ENCODE measurements around the gene C1orf87. TPM values are rescaled to one million over a fixed set of nuclear protein-coding genes. Genes with fewer than 3 reads are reported as not detected.

The C1orf87 gene
- total RNA-seq, 4 donors from 2014 or later, result not detected

- Histone ChIP-seq H3K4me3 (no peak overlapping the region), H3K4me1 (no peaks in the 10 kb centered on the region), H3K36me3 (no peaks in the 10 kb centered on the region), H3K27me3 (no peaks in the 10 kb centered on the region), H3K27ac (no peak overlapping the region), H3K9me3 (no peaks in the 10 kb centered on the region)
- no peak for ATAC-seq
- TF ChIP-seq CTCF (IDR thresholded peaks at IDR 0.05 in 4 of 5, conservative IDR thresholded peaks at IDR 0.05 in 1 of 5) (no peak), POLR2A (IDR thresholded peaks at IDR 0.05) (no peak)
- in situ Hi-C loops (cut with MboI; ENCODE audit: low sequenced_read_pairs in 4 of 4) (no loop called here), intact Hi-C loops (cut with DNase I; ENCODE audit: low total_unique reads) (no loop called here)
- DNase-seq, result no peak
Measured at GRCh38 chr1:60055336-60055735, 18.2 kb downstream of the C1orf87 start.

- no peak overlapping the region for H3K4me3 ChIP-seq
- TF ChIP-seq POLR2A (IDR thresholded peaks at IDR 0.05) (no peak), CTCF (IDR thresholded peaks at IDR 0.05 in 4 of 5, conservative IDR thresholded peaks at IDR 0.05 in 1 of 5) (no peak)
- no peaks in the 10 kb centered on the region for H3K4me1 ChIP-seq
- no peak for DNase-seq
- no peak for ATAC-seq
- in situ Hi-C loops (cut with MboI; ENCODE audit: low sequenced_read_pairs in 4 of 4), result no loop called here
- H3K27ac ChIP-seq, result no peak overlapping the region
- H3K36me3 ChIP-seq, result no peaks in the 10 kb centered on the region
- no peaks in the 10 kb centered on the region for H3K27me3 ChIP-seq
- no peaks in the 10 kb centered on the region for H3K9me3 ChIP-seq
- intact Hi-C loops (cut with DNase I; ENCODE audit: low total_unique reads), result no loop called here
Measured at GRCh38 chr1:60054374-60054773, 19.2 kb downstream of the C1orf87 start.

- H3K27me3 ChIP-seq, result no peaks in the 10 kb centered on the region
- TF ChIP-seq CTCF (IDR thresholded peaks at IDR 0.05 in 4 of 5, conservative IDR thresholded peaks at IDR 0.05 in 1 of 5) (no peak), POLR2A (IDR thresholded peaks at IDR 0.05) (no peak)
- intact Hi-C loops (cut with DNase I; ENCODE audit: low total_unique reads), result no loop called here
- H3K4me3 ChIP-seq, result no peak overlapping the region
- ATAC-seq (no peak), DNase-seq (no peak)
- H3K9me3 ChIP-seq, result no peaks in the 10 kb centered on the region
- no peak overlapping the region for H3K27ac ChIP-seq
- in situ Hi-C loops (cut with MboI; ENCODE audit: low sequenced_read_pairs in 4 of 4), result no loop called here
- H3K36me3 ChIP-seq, result no peaks in the 10 kb centered on the region
- no peaks in the 10 kb centered on the region for H3K4me1 ChIP-seq
Measured at GRCh38 chr1:60052601-60053000, 21.0 kb downstream of the C1orf87 start.

GRCh38 chr1:60051191-60051590 is 22.4 kb downstream of the C1orf87 start:
- Histone ChIP-seq H3K27me3 (no peaks in the 10 kb centered on the region), H3K4me3 (no peak overlapping the region), H3K9me3 (no peaks in the 10 kb centered on the region), H3K4me1 (no peaks in the 10 kb centered on the region), H3K36me3 (no peaks in the 10 kb centered on the region), H3K27ac (no peak overlapping the region)
- ATAC-seq (no peak), DNase-seq (no peak)
- intact Hi-C loops (cut with DNase I; ENCODE audit: low total_unique reads) (no loop called here), in situ Hi-C loops (cut with MboI; ENCODE audit: low sequenced_read_pairs in 4 of 4) (no loop called here)
- TF ChIP-seq CTCF (IDR thresholded peaks at IDR 0.05 in 4 of 5, conservative IDR thresholded peaks at IDR 0.05 in 1 of 5) (no peak), POLR2A (IDR thresholded peaks at IDR 0.05) (no peak)

- no peak for ATAC-seq
- Histone ChIP-seq H3K27ac (no peak overlapping the region), H3K4me1 (no peaks in the 10 kb centered on the region), H3K27me3 (no peaks in the 10 kb centered on the region), H3K9me3 (no peaks in the 10 kb centered on the region), H3K36me3 (no peaks in the 10 kb centered on the region), H3K4me3 (no peak overlapping the region)
- in situ Hi-C loops (cut with MboI; ENCODE audit: low sequenced_read_pairs in 4 of 4) (no loop called here), intact Hi-C loops (cut with DNase I; ENCODE audit: low total_unique reads) (no loop called here)
- DNase-seq, result no peak
- TF ChIP-seq POLR2A (IDR thresholded peaks at IDR 0.05) (no peak), CTCF (IDR thresholded peaks at IDR 0.05 in 4 of 5, conservative IDR thresholded peaks at IDR 0.05 in 1 of 5) (no peak)
Measured at GRCh38 chr1:60049188-60049587, 24.4 kb downstream of the C1orf87 start.
